NAMALWA (cell line): Measurements from ENCODE around the gene SVOP.
A peak's percentile ranks its signal among the peaks of the same experiment; 100 is the strongest.
"Not testable (repeated sequence)": the region's sequence is repeated elsewhere in the genome, so short reads cannot be mapped to it uniquely, and the experiment has no call there.

Source experiments
- DNase-seq: peaks from one replicate; pipeline ENCODE4 v3.0.0-alpha.2; 2015; ENCODE audit warnings: low spot score

SVOP gene

DNA sequence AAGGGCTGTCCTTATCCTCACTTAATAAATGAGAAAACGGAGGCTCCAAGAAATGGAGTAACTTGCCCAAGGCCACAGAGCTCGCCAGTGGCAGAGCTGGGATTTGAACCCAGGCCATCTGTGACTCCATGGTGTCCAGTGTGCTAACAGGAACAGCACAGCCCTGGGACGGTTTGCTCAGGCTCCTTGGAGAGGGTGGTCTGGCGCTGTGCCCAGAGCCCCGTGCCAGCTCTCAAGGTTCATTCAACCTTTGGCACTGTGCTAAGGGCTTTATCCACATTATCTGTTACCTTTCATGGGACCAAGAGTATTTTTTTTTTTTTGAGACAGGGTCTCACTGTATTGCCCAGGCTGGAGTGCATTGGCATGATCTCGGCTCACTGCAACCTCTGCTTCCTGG lies 132.8 kb downstream of the SVOP start:
- no peak for DNase-seq

GRCh38 chr12:108886873-108887629 lies 133.8 kb downstream of the SVOP start:
- DNase-seq: no peak

DNA sequence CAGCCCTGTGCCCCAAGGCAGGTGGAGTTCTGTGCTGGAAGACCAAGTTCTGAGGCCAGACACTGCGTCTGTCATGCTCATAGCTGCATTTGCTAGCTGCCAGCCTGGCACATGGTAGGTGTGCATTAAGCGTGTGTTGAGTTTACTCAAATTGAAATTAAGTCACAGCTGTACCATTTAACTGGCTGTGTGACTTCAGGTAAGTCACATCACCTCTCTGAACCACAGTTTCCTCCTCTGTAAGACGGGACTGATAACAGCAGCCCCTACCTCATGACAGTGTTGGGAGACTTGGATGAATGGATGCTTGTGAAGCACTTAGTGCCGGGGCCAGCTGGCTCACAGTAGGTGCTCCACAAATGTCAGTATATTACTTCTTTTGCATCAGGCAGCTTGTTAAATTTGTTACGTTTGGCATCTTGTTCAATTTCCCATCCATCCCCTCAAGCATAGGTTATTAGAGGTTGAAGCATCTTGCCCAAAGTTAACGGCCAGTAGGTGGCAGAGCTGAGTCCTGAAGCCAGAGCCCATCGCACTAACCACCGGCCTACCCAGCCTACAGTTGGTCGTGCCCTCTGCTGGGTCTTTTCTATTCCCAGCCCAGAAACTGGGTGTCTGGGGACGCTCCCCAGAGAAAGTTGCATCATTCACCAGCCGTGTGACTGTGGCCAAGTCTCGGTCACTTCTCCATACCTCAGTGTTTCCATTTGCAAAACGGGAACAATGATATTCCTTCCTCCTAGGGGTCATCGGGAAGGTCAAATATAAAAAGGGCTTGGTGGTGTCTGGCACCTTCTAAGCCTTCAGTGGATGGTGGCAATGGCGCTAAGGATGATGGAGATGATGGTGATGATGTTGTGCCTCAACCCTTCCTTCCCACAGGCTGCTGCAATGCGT lies 136.5 kb downstream of the SVOP start:
- peak; percentile 71 for DNase-seq

- DNase-seq: no peak
These were observed 138.9 kb downstream of the SVOP start for GRCh38 chr12:108881953-108882352.

GRCh38 chr12:108879615-108880254 lies 141.1 kb downstream of the SVOP start, which contains the start of gene DAO:
Gene DAO (plus strand): TSS chr12:108880092. CDS start chr12:108885007, 4,915 bp downstream.
- DNase-seq: no peak

GRCh38 chr12:108876550-108876949 lies 144.3 kb downstream of the SVOP start:
- no peak for DNase-seq

DNA sequence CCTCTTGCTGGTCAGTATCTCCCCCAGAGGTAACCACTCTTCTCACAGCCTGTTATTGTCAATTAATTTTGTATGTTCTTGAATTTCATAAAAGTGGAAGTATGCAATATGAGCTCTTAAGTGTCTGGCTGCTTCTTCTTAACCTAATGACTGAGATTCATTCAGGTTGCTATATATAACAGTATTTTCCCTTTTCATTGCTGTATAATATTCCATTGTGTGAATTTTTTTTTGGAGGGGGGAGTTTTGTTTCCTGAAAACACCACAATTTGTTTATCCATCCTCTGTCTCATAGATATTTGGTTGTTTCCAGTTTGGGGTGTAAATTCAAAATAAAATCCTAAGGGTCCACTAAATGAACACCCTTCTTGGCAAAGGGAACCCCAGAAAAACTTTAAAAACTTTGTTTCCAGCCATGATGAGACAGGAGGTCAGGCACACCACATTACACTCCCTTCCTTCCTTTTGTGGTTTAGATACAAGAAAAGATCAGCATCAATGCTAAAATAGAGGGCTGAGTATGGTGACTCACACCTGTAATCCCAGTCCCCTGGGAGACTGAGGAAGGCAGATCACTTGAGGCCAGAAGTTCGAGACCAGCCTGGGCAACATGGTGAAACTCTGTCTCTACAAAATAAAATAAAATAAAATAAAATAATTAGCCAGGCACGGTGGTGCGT lies 145.0 kb downstream of the SVOP start:
- no peak for DNase-seq

DNA sequence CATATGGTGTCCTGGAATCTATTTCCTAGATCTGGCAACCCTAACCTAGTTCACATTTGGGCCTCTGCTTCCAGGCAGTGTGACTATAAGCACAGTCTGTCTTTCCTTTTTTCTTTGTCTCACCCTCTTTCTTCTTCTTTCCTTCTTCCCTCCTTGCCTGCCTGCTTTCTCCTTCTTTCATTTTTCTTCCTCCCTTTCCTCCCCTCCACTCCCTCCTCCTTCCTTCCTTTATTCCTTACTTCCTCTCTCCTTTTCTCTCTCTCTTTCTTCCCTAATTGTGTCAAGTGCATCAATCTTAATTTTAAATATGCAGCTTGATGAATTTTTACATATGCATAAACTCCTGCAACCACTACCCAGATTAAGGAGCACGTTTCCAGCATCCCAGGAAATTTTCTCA lies 145.6 kb downstream of the SVOP start:
- DNase-seq: no peak

GRCh38 chr12:108868781-108869180 lies 152.1 kb downstream of the SVOP start:
- DNase-seq: no peak

- DNase-seq: not testable (repeated sequence)
These were observed 154.8 kb downstream of the SVOP start for GRCh38 chr12:108866083-108866482.

- DNase-seq: no peak
These were observed 155.7 kb downstream of the SVOP start for GRCh38 chr12:108865169-108865568.

DNA sequence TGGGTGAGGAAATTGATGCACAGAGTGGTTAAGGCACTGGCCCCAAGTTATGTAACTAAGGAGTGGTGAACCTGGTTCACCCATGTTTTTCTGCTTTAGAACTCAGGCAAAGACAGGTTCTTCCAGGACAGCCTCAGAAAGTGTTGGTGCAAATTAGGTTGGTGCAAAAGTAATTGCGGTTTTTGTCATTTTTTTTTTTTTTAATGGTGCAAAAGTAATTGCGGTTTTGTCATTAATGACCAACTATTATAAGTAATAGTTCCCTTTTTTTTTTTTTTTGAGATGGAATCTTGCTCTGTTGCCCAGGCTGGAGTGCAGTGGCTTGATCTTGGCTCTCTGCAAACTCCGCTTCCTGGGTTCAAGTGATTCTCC lies 158.3 kb downstream of the SVOP start:
- no peak for DNase-seq

DNA sequence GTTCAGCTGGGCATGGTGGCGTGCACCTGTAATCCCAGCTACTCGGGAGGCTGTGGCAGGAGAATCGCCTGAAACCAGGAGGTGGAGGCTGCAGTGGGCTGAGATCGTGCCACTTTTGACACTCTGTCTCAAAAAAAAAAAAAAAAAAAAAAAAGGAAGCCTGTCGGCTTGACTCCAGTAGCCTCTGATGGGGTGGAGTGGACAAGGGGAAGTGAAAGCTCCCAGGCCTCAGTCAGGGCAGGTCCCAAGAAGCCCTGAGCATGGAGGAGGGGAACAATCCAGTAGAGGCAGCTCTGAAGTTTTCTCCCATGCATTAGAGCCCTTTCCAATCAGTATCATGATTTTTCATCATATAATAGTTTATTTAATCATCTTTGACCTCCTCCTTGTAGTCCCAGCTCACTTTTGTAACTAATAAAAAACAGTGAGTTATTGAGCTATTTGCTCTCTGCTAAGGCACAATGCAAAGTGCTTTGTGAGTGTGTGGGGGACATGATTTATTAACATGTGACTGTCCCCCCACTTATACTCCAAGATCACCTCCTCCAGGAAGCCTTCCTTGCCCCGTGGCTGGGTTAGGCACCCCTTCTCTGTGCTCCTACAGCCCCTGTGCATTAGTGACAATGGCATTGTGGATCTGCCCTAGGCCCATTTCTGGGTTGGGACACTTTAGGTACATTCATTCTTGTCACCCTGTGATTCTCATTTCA lies 158.8 kb downstream of the SVOP start:
- DNase-seq: peak; percentile 50

DNA sequence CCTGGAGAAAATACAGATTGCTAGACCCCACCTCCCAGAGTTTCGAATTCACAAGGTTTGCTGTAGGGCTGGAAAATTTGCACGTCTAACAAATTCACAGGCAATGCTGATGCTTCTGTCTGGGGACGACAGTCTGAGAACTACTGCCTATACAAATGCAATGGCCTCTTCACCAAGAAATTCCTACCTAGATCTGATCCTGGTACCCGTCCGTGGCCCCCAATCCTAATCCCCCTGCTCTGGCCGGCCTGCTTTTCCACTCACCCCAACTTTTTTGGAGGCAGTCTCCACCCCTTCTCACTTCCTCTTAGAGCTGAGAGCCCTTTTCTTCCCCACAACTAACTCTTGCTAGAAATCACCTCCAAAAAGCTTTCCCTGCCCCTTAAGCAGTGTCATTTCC lies 160.4 kb downstream of the SVOP start:
- DNase-seq: no peak

DNA sequence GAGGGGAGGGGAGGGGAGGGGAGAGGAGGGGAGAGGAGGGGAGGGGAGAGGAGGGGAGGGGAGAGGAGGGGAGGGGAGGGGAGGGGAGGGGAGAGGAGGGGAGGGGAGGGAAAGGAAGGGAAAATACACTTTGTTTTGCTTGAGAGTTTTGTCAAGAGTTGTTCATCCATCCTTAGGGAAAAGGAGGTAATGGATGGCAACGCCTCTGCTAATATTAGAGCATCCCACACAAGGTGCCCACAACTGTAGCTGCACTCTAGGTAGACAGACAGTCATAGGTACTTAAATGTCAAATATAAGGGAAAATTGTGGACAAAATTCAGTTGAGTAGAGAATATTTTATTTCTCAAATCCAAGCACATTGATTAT lies 161.0 kb downstream of the SVOP start:
- DNase-seq: no peak

DNA sequence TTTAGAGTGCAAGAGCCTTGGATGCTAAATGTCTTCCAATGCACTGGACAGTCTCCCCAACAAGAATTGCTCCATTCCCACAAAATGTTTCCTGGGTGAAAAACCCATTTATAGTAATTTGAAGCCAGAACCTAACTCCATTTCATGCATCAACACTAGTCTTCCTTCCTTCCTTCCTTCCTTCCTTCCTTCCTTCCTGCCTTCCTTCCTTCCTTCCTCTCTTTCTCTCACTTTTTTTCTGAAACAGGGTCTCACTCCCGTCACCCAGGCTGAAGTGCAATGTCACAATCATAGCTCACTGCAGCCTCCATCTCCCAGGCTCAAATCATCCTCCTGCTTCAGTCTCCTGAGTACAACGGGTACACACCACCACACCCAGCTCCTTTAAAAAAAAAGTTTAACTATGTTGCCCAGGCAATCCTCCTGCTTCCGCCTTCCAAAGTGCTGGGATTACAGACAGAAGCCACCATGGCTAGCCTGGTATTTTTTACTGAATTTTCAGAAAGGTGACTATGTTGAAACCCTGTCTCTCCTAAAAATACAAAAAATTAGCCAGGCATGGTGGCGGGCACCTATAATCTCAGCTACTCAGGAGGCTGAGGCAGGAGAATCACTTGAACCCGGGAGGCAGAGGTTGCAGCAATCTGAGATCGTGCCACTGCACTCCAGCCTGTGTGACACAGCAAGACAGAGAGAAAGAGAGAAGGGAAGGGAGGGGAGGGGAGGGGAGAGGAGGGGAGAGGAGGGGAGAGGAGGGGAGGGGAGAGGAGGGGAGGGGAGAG lies 161.5 kb downstream of the SVOP start:
- DNase-seq: not testable (repeated sequence)

DNA sequence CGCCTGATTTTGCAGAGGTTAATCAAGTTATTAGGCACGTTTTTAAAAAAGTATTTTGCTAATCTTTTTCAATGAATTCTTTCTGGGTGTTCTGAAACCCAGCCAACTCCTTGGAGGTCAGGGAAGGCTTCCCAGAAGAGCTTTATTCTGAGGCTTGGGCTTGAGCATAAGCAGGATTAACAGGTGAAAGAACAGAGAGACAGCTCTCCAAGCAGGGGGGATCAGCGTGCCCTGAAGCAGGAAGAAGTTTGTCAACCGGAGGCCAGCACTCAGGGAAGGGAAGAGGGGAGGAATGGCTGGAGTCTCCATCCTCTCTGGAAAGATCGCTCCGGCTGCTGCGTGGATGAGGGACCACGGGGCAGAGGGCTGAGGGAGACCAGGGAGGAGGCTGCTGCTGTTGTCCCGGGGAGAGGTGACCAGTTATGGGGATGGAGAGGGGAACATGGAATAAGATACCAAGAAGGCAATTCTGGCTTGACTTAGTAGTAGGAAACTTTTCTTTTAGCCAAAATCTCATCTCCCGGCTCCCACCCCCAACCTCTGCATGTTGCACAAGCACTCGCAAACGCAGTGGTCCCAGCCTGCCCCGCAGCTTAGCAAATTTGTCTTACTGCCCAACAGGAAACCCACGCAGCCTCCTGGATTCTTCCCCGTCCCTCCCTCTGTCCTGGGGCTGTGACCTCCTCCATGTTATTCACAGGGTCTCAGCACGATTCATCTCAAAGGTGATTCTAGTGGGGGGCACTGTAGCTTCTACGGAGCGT lies 162.4 kb downstream of the SVOP start:
- no peak for DNase-seq
